SK-N-SH (cell line): ENCODE results near the gene SLC5A3. TPM values are rescaled to one million over a fixed set of nuclear protein-coding genes. Genes with fewer than 3 reads are reported as not detected.

Source experiments
- CTCF ChIA-PET: fragments of 300-600, 350-600 bp; formaldehyde crosslinking; extraction: SDS; loops from one replicate; lab custom pipeline; 2021; lab: Yijun Ruan, JAX
- POLR2A ChIA-PET: fragments of 350-600 bp; sonication (Branson Sonifier 250); formaldehyde crosslinking; extraction: SDS; loops from one replicate; lab custom pipeline; 2020; ENCODE audit warnings: antibody characterized with exemption, inconsistent platforms; lab: Yijun Ruan, JAX
- DNase-seq: peaks from one replicate; pipeline ENCODE4 v3.0.0; 2012
- H2AFZ ChIP-seq: fragments of 200-600 bp; sonication (generic); 2 replicates; pipeline ENCODE4 v1.8.1; 2016; ENCODE audit warnings: antibody characterized with exemption, mild to moderate bottlenecking, low read depth
- H3F3A ChIP-seq: fragments of 200-600 bp; sonication (generic); replicated peaks from 2 replicates; pipeline ENCODE3; 2016; ENCODE audit warnings: antibody characterized with exemption, mild to moderate bottlenecking; ENCODE audit not compliant: insufficient read depth
- H3K27ac ChIP-seq, 2 experiments: fragments of 200-500 bp in 1 of 2; fragments of 200-600 bp in 1 of 2; sonication (Bioruptor generic) in 1 of 2; sonication (generic), shearing (Covaris generic) in 1 of 2; 2 replicates each; pipeline versions ENCODE4 v1.5.1 to v1.6.1; 2014 to 2016; ENCODE audit warnings: low read depth in 2 of 2, inconsistent platforms in 1 of 2, low read length in 1 of 2, mild to moderate bottlenecking in 1 of 2, mixed read lengths in 1 of 2
- H3K27me3 ChIP-seq: fragments of 200-600 bp; sonication (generic), shearing (Covaris generic); 2 replicates; pipeline ENCODE4 v1.6.1; 2016; ENCODE audit warnings: mixed run types; ENCODE audit not compliant: insufficient read depth
- H3K36me3 ChIP-seq, 2 experiments: fragments of 200-500 bp in 1 of 2; fragments of 200-600 bp in 1 of 2; sonication (Bioruptor generic) in 1 of 2; sonication (generic) in 1 of 2; replicated peaks in 1 of 2; 2 replicates each; pipeline versions ENCODE3 to v1.5.1; 2014 to 2016; ENCODE audit warnings: low read length in 1 of 2, mild to moderate bottlenecking in 1 of 2; ENCODE audit not compliant: insufficient read depth in 2 of 2, control insufficient read depth in 1 of 2
- H3K4me1 ChIP-seq, 2 experiments: fragments of 200-500 bp in 1 of 2; fragments of 200-600 bp in 1 of 2; sonication (Bioruptor generic) in 1 of 2; sonication (generic), shearing (Covaris generic) in 1 of 2; 2 replicates each; pipeline versions ENCODE4 v1.5.1 to v1.6.1; 2014 to 2016; ENCODE audit warnings: low read depth in 1 of 2, low read length in 1 of 2, mixed run types in 1 of 2; ENCODE audit not compliant: insufficient read depth in 2 of 2, control insufficient read depth in 1 of 2
- H3K4me2 ChIP-seq: fragments of 200-600 bp; sonication (generic), shearing (Covaris generic); 2 replicates; pipeline ENCODE4 v1.6.1; 2017; ENCODE audit warnings: mixed run types
- H3K4me3 ChIP-seq, 2 experiments: fragments of 200-500 bp in 1 of 2; fragments of 200-600 bp in 1 of 2; sonication (Bioruptor generic) in 1 of 2; sonication (generic), shearing (Covaris generic) in 1 of 2; 2 replicates each; pipeline versions ENCODE4 v1.5.1 to v1.8.1; 2014 to 2016; ENCODE audit warnings: low read depth in 2 of 2, inconsistent platforms in 1 of 2, low read length in 1 of 2, mild to moderate bottlenecking in 1 of 2, mixed read lengths in 1 of 2, moderate library complexity in 1 of 2
- H3K79me2 ChIP-seq: fragments of 200-600 bp; sonication (generic); 2 replicates; pipeline ENCODE4 v1.8.1; 2017; ENCODE audit warnings: mild to moderate bottlenecking; ENCODE audit not compliant: insufficient read depth
- H3K9ac ChIP-seq: fragments of 200-600 bp; sonication (generic); 2 replicates; pipeline ENCODE4 v1.6.1; 2017; ENCODE audit warnings: mixed run types
- H3K9me2 ChIP-seq: fragments of 200-600 bp; sonication (generic); 2 replicates; pipeline ENCODE4 v1.6.1; 2017; ENCODE audit warnings: mixed run types
- H3K9me3 ChIP-seq: fragments of 200-600 bp; sonication (generic); 2 replicates; pipeline ENCODE4 v1.6.1; 2017; ENCODE audit warnings: mixed run types, mild to moderate bottlenecking, moderate library complexity
- H4K20me1 ChIP-seq: fragments of 200-600 bp; sonication (generic); 2 replicates; pipeline ENCODE4 v1.6.1; 2017; ENCODE audit warnings: mild to moderate bottlenecking, mixed run types; ENCODE audit not compliant: insufficient read depth
- CHD2 ChIP-seq: fragments of 150-350 bp; IDR thresholded peaks from 2 replicates; pipeline ENCODE4 v1.6.1; 2018; ENCODE audit warnings: low read length; ENCODE audit not compliant: partially characterized antibody
- ELF1 ChIP-seq: IDR thresholded peaks from 2 replicates; pipeline ENCODE4 v1.4.0; 2012
- EZH2phosphoT487 ChIP-seq: fragments of 200-600 bp; sonication (generic); IDR thresholded peaks from 2 replicates; pipeline ENCODE4 v1.6.1; 2017; ENCODE audit warnings: low read depth, mixed run types, mild to moderate bottlenecking, antibody characterized with exemption, moderate library complexity, borderline replicate concordance
- FOSL2 ChIP-seq: IDR thresholded peaks from 2 replicates; pipeline ENCODE4 v1.4.0; 2012; ENCODE audit warnings: low read depth, mild to moderate bottlenecking, moderate library complexity, borderline replicate concordance
- FOXJ3 ChIP-seq: sonication (generic); formaldehyde crosslinking; IDR thresholded peaks from 2 replicates; pipeline ENCODE4 v1.5.1; 2020; ENCODE audit warnings: mild to moderate bottlenecking, missing genetic modification reagents
- FOXM1 ChIP-seq: IDR thresholded peaks from 2 replicates; pipeline ENCODE4 v1.4.0; 2012; ENCODE audit warnings: low read depth, mild to moderate bottlenecking
- GABPA ChIP-seq: IDR thresholded peaks from 2 replicates; pipeline ENCODE4 v1.4.0; 2012; ENCODE audit warnings: low read depth, mild to moderate bottlenecking
- MEF2A ChIP-seq: IDR thresholded peaks from 2 replicates; pipeline ENCODE4 v1.4.0; 2012; ENCODE audit warnings: low read depth, borderline replicate concordance
- NRF1 ChIP-seq: IDR thresholded peaks from 2 replicates; pipeline ENCODE4 v1.6.1; 2012; ENCODE audit warnings: low read depth, mild to moderate bottlenecking, low read length
- RFX5 ChIP-seq: IDR thresholded peaks from 2 replicates; pipeline ENCODE4 v1.6.1; 2012; ENCODE audit warnings: mild to moderate bottlenecking, improper control_type of control experiment, low read length
- RXRA ChIP-seq: IDR thresholded peaks from 2 replicates; pipeline ENCODE4 v1.4.0; 2012; ENCODE audit warnings: low read depth, mild to moderate bottlenecking, borderline replicate concordance
- TAF1 ChIP-seq: IDR thresholded peaks from 2 replicates; pipeline ENCODE4 v1.6.1; 2012; ENCODE audit warnings: low read depth, mild to moderate bottlenecking, low read length, moderate library complexity, borderline replicate concordance
- TCF12 ChIP-seq: IDR thresholded peaks from 2 replicates; pipeline ENCODE4 v1.4.0; 2012
- USF2 ChIP-seq: fragments of 150-350 bp; IDR thresholded peaks from 2 replicates; pipeline ENCODE4 v1.6.1; 2017; ENCODE audit warnings: antibody characterized with exemption, low read length, low read depth, borderline replicate concordance
- ZBTB33 ChIP-seq: IDR thresholded peaks from 2 replicates; pipeline ENCODE4 v1.4.0; 2012; ENCODE audit warnings: low read depth, borderline replicate concordance
- WGBS: methylation state at CpG from one replicate; pipeline ENCODE4 v1.1.6; 2017; ENCODE audit warnings: low lambda C conversion rate; 5-methylcytosine and 5-hydroxymethylcytosine counted together
- polyA plus RNA-seq, 3 experiments: library from polyadenylated mRNA; depleted of rRNA; stranded (reverse); fragments of >200 nt; gene quantifications; 2 replicates each; pipeline ENCODE4 v1.2.3, GENCODE V29; 2012
- TF ChIP-seq, protein P1 (sequence below): IDR thresholded peaks from 2 replicates; pipeline ENCODE4; 2012

SLC5A3 gene
- polyA plus RNA-seq, 1 of the 3 experiments (the other 2 are of a cell fraction), result 3.0 TPM

- no peak for TF ChIP-seq ZBTB33
Observed at GRCh38 chr21:34052171-34052570, 21.2 kb upstream of the SLC5A3 start (continued).

- no peak for DNase-seq
- ChIA-PET CTCF (no interaction called here), POLR2A (no interaction called here)
- TF ChIP-seq GABPA, result no peak
- no peak for TF ChIP-seq MEF2A
- no peak for TF ChIP-seq USF2
- no peak for TF ChIP-seq ELF1
- no peak for TF ChIP-seq NRF1
- TF ChIP-seq, protein P1, sequence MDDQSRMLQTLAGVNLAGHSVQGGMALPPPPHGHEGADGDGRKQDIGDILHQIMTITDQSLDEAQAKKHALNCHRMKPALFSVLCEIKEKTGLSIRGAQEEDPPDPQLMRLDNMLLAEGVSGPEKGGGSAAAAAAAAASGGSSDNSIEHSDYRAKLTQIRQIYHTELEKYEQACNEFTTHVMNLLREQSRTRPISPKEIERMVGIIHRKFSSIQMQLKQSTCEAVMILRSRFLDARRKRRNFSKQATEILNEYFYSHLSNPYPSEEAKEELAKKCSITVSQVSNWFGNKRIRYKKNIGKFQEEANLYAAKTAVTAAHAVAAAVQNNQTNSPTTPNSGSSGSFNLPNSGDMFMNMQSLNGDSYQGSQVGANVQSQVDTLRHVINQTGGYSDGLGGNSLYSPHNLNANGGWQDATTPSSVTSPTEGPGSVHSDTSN, result no peak
- no peak for TF ChIP-seq CHD2
- Histone ChIP-seq H3K27ac (no peak overlapping the region), H3K27me3 (no peaks in the 10 kb centered on the region), H3K9ac (no peak overlapping the region), H3K36me3 (no peaks in the 10 kb centered on the region), H3K79me2 (no peaks in the 10 kb centered on the region), H3K4me1 (no peaks in the 10 kb centered on the region), H3F3A (no peaks in the 10 kb centered on the region), H2AFZ (no peak overlapping the region), H3K4me2 (no peak overlapping the region), H3K4me3 (no peak overlapping the region), H3K9me2 (no peaks in the 10 kb centered on the region), H3K9me3 (no peaks in the 10 kb centered on the region), H4K20me1 (no peaks in the 10 kb centered on the region)
- WGBS, result 76% methylated on average over 4 of the region's 4 CpGs
Observed at GRCh38 chr21:34054259-34054658, 19.1 kb upstream of the SLC5A3 start.

GRCh38 chr21:34055615-34056014 is 17.8 kb upstream of the SLC5A3 start:
- H3K36me3 ChIP-seq, result no peaks in the 10 kb centered on the region
- DNase-seq, result no peak
- WGBS, result 92% methylated on average over 5 of the region's 5 CpGs
- no peaks in the 10 kb centered on the region for H3F3A ChIP-seq
- H3K27me3 ChIP-seq, result no peaks in the 10 kb centered on the region
- TF ChIP-seq FOSL2 (no peak), EZH2phosphoT487 (no peak), FOXM1 (no peak), TCF12 (no peak), RXRA (no peak), CHD2 (no peak), FOXJ3 (CRISPR knock-in tag) (no peak), TAF1 (no peak), RFX5 (no peak)
- H3K9ac ChIP-seq, result no peak overlapping the region
- no peaks in the 10 kb centered on the region for H3K9me3 ChIP-seq
- no peak overlapping the region for H3K4me2 ChIP-seq
- H2AFZ ChIP-seq, result no peak overlapping the region
- H3K9me2 ChIP-seq, result no peaks in the 10 kb centered on the region
- ChIA-PET CTCF (interaction anchor here (1.1 kb wide), 1 partner anchor 16 kb away, joined by 3 read pairs; no protein-coding TSS in a partner anchor), POLR2A (no interaction called here)
- no peaks in the 10 kb centered on the region for H4K20me1 ChIP-seq
- H3K4me1 ChIP-seq, result no peaks in the 10 kb centered on the region
- no peak overlapping the region for H3K27ac ChIP-seq
- no peaks in the 10 kb centered on the region for H3K79me2 ChIP-seq
- H3K4me3 ChIP-seq, result no peak overlapping the region
